SU-DHL-6 (cell line): ENCODE measurements around the gene CCDC80.

Experiments used
- H2AFZ ChIP-seq: fragments of 200-600 bp; sonication (generic); 2 replicates; pipeline ENCODE4 v1.6.1; 2014; ENCODE audit warnings: low read depth, mild to moderate bottlenecking, moderate library complexity, mixed read lengths, antibody characterized with exemption, low read length; ENCODE audit not compliant: severe bottlenecking
- H3F3A ChIP-seq: fragments of 200-600 bp; shearing (Covaris generic); 2 replicates; pipeline ENCODE4 v1.6.0; 2016; ENCODE audit warnings: antibody characterized with exemption, mild to moderate bottlenecking; ENCODE audit not compliant: insufficient read depth
- H3K27ac ChIP-seq: fragments of 200-600 bp; sonication (generic); 2 replicates; pipeline ENCODE4 v1.5.1; 2016; ENCODE audit warnings: low read depth, mild to moderate bottlenecking, low read length, moderate library complexity, mixed read lengths
- H3K27me3 ChIP-seq: fragments of 200-600 bp; sonication (generic), shearing (Covaris generic); 2 replicates; pipeline ENCODE4 v1.6.0; 2014; ENCODE audit warnings: mild to moderate bottlenecking, low read length
- H3K36me3 ChIP-seq: fragments of 200-600 bp; sonication (generic); 2 replicates; pipeline ENCODE4 v1.6.1; 2014; ENCODE audit warnings: mild to moderate bottlenecking, low read length, mixed read lengths
- H3K4me2 ChIP-seq: fragments of 300-600, 200-600 bp; shearing (Covaris generic), sonication (generic); 2 replicates; pipeline ENCODE4 v1.6.0; 2014; ENCODE audit warnings: low read length, low read depth, mild to moderate bottlenecking; ENCODE audit not compliant: poor library complexity, severe bottlenecking
- H3K4me3 ChIP-seq: fragments of 200-600 bp; sonication (generic); 2 replicates; pipeline ENCODE4 v1.5.1; 2014; ENCODE audit warnings: antibody characterized with exemption, low read length, mild to moderate bottlenecking, mixed read lengths; ENCODE audit not compliant: insufficient read depth, poor library complexity, severe bottlenecking
- H3K79me2 ChIP-seq: fragments of 200-600 bp; sonication (generic); 2 replicates; pipeline ENCODE4 v1.6.1; 2014; ENCODE audit warnings: mild to moderate bottlenecking, low read length, moderate library complexity; ENCODE audit not compliant: insufficient read depth
- H3K9ac ChIP-seq: fragments of 200-600 bp; sonication (generic); 2 replicates; pipeline ENCODE4 v1.7.0; 2014; ENCODE audit warnings: mild to moderate bottlenecking, low read length
- H3K9me2 ChIP-seq: fragments of 200-600 bp; sonication (generic); replicated peaks from 2 replicates; pipeline ENCODE4 v1.6.1; 2014; ENCODE audit warnings: low read length; ENCODE audit not compliant: insufficient read depth
- H3K9me3 ChIP-seq: fragments of 200-600 bp; sonication (generic); 2 replicates; pipeline ENCODE4 v1.6.1; 2014; ENCODE audit warnings: low read length, mixed read lengths; ENCODE audit not compliant: insufficient read depth
- H4K20me1 ChIP-seq: fragments of 200-600 bp; sonication (generic); 2 replicates; pipeline ENCODE4 v1.6.1; 2014; ENCODE audit warnings: low read depth, mild to moderate bottlenecking, antibody characterized with exemption, low read length, moderate library complexity, mixed read lengths
- CTCF ChIP-seq: fragments of 200-600 bp; sonication (generic); IDR thresholded peaks from one replicate; pipeline ENCODE4 v1.5.1; 2017; ENCODE audit warnings: antibody characterized with exemption, mild to moderate bottlenecking, low read length, moderate library complexity; ENCODE audit not compliant: insufficient read depth, poor library complexity, severe bottlenecking
- EZH2phosphoT487 ChIP-seq: fragments of 200-600 bp; sonication (generic), shearing (Covaris generic); conservative IDR thresholded peaks from 2 replicates; pipeline ENCODE4 v1.6.1; 2018; ENCODE audit warnings: mild to moderate bottlenecking, antibody characterized with exemption, low read length, moderate library complexity, mixed read lengths

Gene CCDC80

GRCh38 chr3:112653881-112654300, 12.9 kb upstream of the CCDC80 start:
- H4K20me1 ChIP-seq, result no peaks in the 10 kb centered on the region
- H3F3A ChIP-seq, result no peaks in the 10 kb centered on the region
- H3K36me3 ChIP-seq, result no peaks in the 10 kb centered on the region
- no peak overlapping the region for H3K4me3 ChIP-seq
- H3K79me2 ChIP-seq, result no peaks in the 10 kb centered on the region
- no peak overlapping the region for H2AFZ ChIP-seq
- no peak overlapping the region for H3K27ac ChIP-seq
- no peaks in the 10 kb centered on the region for H3K9me3 ChIP-seq
- no peak overlapping the region for H3K9ac ChIP-seq
- no peaks in the 10 kb centered on the region for H3K27me3 ChIP-seq
- no peaks in the 10 kb centered on the region for H3K9me2 ChIP-seq
- no peak overlapping the region for H3K4me2 ChIP-seq
- no peak for TF ChIP-seq EZH2phosphoT487
- TF ChIP-seq CTCF, result no peak

DNA sequence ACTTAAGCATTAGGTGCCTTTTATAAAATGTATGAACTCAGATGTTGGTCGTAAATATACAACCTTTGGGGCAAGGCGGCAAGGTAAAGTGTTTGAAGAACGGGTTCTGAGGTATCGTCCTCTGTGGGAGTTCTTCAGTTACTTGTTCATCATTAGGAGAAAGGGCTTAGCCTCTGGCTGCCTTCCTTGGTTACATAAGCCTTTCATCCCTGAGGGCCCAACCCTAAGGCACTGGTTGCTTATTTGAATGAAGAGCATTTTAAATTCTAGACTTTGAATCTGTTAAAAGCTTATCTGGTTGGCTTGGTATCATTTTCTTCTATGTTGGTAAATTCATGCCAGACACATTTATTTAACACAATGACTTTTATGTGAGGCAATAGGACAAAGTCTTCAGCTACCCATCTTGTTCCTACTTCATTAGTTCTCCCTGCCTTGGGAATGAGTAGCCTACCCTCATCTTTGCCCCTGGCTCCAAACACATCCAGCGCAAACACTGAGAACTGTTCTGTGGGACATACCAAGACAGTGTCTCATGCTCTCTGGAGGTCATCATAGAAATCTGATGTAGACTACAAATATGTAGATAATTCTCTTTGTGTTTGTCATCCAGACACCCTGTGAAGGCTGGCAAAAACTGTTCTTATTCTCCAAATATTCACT, 12.4 kb upstream of the CCDC80 start:
- H3K4me2 ChIP-seq, result no peak overlapping the region
- no peaks in the 10 kb centered on the region for H3K9me3 ChIP-seq
- no peak overlapping the region for H3K27ac ChIP-seq
- TF ChIP-seq EZH2phosphoT487 (no peak), CTCF (no peak)
- no peaks in the 10 kb centered on the region for H3K27me3 ChIP-seq
- H4K20me1 ChIP-seq, result no peaks in the 10 kb centered on the region
- no peak overlapping the region for H3K4me3 ChIP-seq
- no peaks in the 10 kb centered on the region for H3K79me2 ChIP-seq
- no peak overlapping the region for H3K9ac ChIP-seq
- no peaks in the 10 kb centered on the region for H3K9me2 ChIP-seq
- H3F3A ChIP-seq, result no peaks in the 10 kb centered on the region
- no peaks in the 10 kb centered on the region for H3K36me3 ChIP-seq
- H2AFZ ChIP-seq, result no peak overlapping the region

- no peak overlapping the region for H3K4me3 ChIP-seq
- no peaks in the 10 kb centered on the region for H3K27me3 ChIP-seq
Measured at GRCh38 chr3:112651516-112651915, 10.6 kb upstream of the CCDC80 start.

More at GRCh38 chr3:112651516-112651915, 10.6 kb upstream of the CCDC80 start:
- H3K79me2 ChIP-seq, result no peaks in the 10 kb centered on the region
- H3F3A ChIP-seq, result no peaks in the 10 kb centered on the region
- H3K36me3 ChIP-seq, result no peaks in the 10 kb centered on the region
- no peak overlapping the region for H3K9ac ChIP-seq
- H3K9me3 ChIP-seq, result no peaks in the 10 kb centered on the region
- no peak overlapping the region for H2AFZ ChIP-seq
- H3K4me2 ChIP-seq, result no peak overlapping the region
- H3K9me2 ChIP-seq, result no peaks in the 10 kb centered on the region
- no peak overlapping the region for H3K27ac ChIP-seq
- H4K20me1 ChIP-seq, result no peaks in the 10 kb centered on the region
- TF ChIP-seq CTCF (no peak), EZH2phosphoT487 (no peak)
